OCI-LY3 (cell line): ENCODE data around the gene LEUTX.

Experiments
- H2AFZ ChIP-seq: fragments of 200-600, 300-600 bp; shearing (Covaris generic); 2 replicates; pipeline ENCODE4 v1.6.0; 2014; ENCODE audit warnings: antibody characterized with exemption, low read depth, low read length
- H3K27ac ChIP-seq: fragments of 200-600, 300-600 bp; sonication (generic); 2 replicates; pipeline ENCODE4 v1.5.1; 2014; ENCODE audit warnings: mild to moderate bottlenecking, low read length, moderate library complexity, mixed read lengths
- H3K27me3 ChIP-seq: fragments of 200-600, 300-600 bp; sonication (generic); 2 replicates; pipeline ENCODE4 v1.6.1; 2014; ENCODE audit warnings: low read depth, low read length, mixed read lengths
- H3K36me3 ChIP-seq: fragments of 200-600, 300-600 bp; sonication (generic); replicated peaks from 2 replicates; pipeline ENCODE3; 2014; ENCODE audit warnings: low read depth, low read length, mixed read lengths
- H3K4me1 ChIP-seq: fragments of 300-600, 200-600 bp; sonication (generic); 2 replicates; pipeline ENCODE4 v1.6.1; 2014; ENCODE audit warnings: low read length, mixed read lengths
- H3K4me2 ChIP-seq: fragments of 200-600, 300-600 bp; sonication (generic); 2 replicates; pipeline ENCODE4 v1.6.1; 2014; ENCODE audit warnings: low read length, mixed read lengths
- H3K4me3 ChIP-seq: fragments of 300-600, 200-600 bp; sonication (generic); 2 replicates; pipeline ENCODE4 v1.5.1; 2014; ENCODE audit warnings: antibody characterized with exemption, mild to moderate bottlenecking, low read length, moderate library complexity
- H3K79me2 ChIP-seq: fragments of 300-600, 200-600 bp; shearing (Covaris generic); 2 replicates; pipeline ENCODE4 v1.6.1; 2014; ENCODE audit warnings: mild to moderate bottlenecking, low read length, mixed read lengths
- H3K9ac ChIP-seq: fragments of 300-600, 200-600 bp; shearing (Covaris generic); 2 replicates; pipeline ENCODE4 v1.6.0; 2014; ENCODE audit warnings: mild to moderate bottlenecking, low read length, moderate library complexity
- H3K9me3 ChIP-seq: fragments of 200-600, 300-600 bp; shearing (Covaris generic); 2 replicates; pipeline ENCODE4 v1.6.1; 2014; ENCODE audit warnings: low read length, mixed read lengths; ENCODE audit not compliant: insufficient read depth
- H4K20me1 ChIP-seq: fragments of 200-600, 300-600 bp; sonication (generic); 2 replicates; pipeline ENCODE4 v1.6.1; 2016; ENCODE audit warnings: low read length, mixed read lengths; ENCODE audit not compliant: insufficient read depth
- EZH2phosphoT487 ChIP-seq: fragments of 200-600 bp; shearing (Covaris generic); IDR thresholded peaks from 2 replicates; pipeline ENCODE4 v1.6.1; 2018; ENCODE audit warnings: antibody characterized with exemption, mixed run types, low read depth
- TF ChIP-seq, protein P1 (sequence below): fragments of 200-600, 300-600 bp; sonication (generic); IDR thresholded peaks from 2 replicates; pipeline ENCODE4 v1.5.1; 2014; ENCODE audit warnings: antibody characterized with exemption, low read length, low read depth

The LEUTX gene

DNA sequence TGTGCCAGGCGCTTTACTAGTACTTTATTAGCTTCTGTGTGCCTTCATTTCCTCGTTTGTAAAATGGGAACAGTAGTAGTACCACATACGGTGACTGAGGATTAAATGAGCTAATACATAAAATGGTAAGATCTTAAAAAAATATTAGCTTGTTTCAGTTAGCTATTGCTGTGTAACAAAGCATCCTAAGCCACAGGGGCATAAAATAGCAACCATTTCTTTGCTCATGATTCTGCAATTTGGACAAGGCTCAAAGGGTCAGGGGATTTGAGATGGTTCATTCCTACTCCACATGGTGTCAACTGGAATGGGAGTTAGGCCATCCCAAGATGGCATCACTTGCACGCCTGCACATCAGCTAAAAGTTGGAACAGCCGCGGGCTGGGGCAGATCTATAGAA lies 42.0 kb downstream of the LEUTX start:
- H3K79me2 ChIP-seq = no peaks in the 10 kb centered on the region
- H3K9ac ChIP-seq = no peak overlapping the region
- no peak overlapping the region for H3K27ac ChIP-seq
- no peaks in the 10 kb centered on the region for H4K20me1 ChIP-seq
- H3K36me3 ChIP-seq = peaks cover 39% of the 10 kb centered on the region
- H3K9me3 ChIP-seq = no peaks in the 10 kb centered on the region
- no peak overlapping the region for H3K4me3 ChIP-seq
- H3K27me3 ChIP-seq = no peaks in the 10 kb centered on the region
- H3K4me2 ChIP-seq = no peak overlapping the region
- H2AFZ ChIP-seq = no peak overlapping the region
- peaks cover 10% of the 10 kb centered on the region for H3K4me1 ChIP-seq
- no peak for TF ChIP-seq EZH2phosphoT487
- TF ChIP-seq, protein P1, sequence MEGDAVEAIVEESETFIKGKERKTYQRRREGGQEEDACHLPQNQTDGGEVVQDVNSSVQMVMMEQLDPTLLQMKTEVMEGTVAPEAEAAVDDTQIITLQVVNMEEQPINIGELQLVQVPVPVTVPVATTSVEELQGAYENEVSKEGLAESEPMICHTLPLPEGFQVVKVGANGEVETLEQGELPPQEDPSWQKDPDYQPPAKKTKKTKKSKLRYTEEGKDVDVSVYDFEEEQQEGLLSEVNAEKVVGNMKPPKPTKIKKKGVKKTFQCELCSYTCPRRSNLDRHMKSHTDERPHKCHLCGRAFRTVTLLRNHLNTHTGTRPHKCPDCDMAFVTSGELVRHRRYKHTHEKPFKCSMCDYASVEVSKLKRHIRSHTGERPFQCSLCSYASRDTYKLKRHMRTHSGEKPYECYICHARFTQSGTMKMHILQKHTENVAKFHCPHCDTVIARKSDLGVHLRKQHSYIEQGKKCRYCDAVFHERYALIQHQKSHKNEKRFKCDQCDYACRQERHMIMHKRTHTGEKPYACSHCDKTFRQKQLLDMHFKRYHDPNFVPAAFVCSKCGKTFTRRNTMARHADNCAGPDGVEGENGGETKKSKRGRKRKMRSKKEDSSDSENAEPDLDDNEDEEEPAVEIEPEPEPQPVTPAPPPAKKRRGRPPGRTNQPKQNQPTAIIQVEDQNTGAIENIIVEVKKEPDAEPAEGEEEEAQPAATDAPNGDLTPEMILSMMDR = no peak

DNA sequence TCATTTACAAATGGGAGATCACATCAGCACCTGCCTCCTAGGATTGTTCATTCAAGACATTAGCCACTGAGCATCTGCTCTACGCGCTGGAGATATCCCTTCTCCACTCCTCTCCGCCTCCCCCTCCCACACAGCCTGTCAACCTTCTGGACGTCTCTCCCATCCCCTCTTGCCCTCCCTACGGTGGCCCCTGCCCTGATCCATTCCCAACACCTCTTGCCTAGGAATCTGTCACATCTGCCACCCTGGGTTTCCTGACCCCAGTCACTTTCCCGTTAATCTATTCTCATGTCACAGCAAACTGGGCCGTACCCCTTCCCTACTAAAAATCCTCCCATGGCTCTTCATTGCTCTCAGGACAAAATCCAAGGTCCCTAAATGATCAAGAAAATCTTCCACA lies 45.0 kb downstream of the LEUTX start:
- H3K27me3 ChIP-seq = no peaks in the 10 kb centered on the region
- H3K36me3 ChIP-seq = peaks cover 44% of the 10 kb centered on the region
- H3K9me3 ChIP-seq = no peaks in the 10 kb centered on the region
- no peaks in the 10 kb centered on the region for H3K79me2 ChIP-seq
- TF ChIP-seq, protein P1 = no peak
- no peak for TF ChIP-seq EZH2phosphoT487
- H3K4me1 ChIP-seq = peaks cover 6% of the 10 kb centered on the region
- no peak overlapping the region for H2AFZ ChIP-seq
- no peaks in the 10 kb centered on the region for H4K20me1 ChIP-seq
- no peak overlapping the region for H3K4me2 ChIP-seq
- H3K4me3 ChIP-seq = no peak overlapping the region
- no peak overlapping the region for H3K9ac ChIP-seq
- H3K27ac ChIP-seq = no peak overlapping the region

DNA sequence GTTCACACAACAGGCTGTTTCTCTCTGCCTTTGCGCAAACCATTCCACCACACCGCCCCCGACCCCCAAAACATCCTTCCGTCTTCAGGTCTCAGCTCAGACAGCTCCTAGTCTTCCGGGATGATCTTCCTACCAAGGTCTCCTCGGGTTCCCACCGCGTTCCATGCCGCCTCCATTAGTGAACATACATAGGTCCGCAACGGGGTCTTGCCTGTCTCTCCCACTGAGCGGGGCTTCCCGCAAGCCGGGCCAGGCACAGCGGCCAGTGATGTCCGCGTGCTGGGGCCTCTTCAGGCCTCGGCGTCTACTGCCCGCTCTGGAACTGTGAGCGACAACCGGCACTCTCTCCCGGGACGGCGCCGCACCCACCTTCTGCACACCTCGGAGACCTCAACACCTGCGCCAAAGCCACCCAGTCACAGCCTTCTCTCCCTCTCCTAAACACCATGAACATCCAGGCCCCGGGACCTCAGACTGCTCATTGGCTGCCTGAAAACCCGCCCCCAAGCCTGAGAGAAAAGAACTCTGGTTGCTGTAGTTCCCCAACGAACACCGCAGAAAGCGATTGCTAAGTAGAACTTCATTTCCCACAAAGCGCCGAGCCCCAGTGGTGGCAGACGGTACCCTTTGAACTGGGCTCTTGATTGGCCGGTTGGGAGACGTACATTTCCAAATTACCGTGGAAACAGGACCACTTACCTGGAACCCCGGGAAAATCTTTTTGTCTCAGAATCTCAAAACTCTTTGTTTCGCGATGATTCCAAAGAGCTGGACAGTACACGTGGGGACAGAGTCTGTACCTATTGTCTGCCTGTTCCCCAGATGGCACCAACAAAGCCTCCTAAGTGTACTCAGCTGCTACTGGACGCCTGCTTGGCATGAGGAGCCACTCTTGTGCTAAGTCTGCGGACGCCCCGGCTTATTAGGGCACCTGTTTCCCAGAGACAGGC lies 45.8 kb downstream of the LEUTX start:
- Histone ChIP-seq H3K36me3 (peaks cover 49% of the 10 kb centered on the region), H3K4me3 (no peak overlapping the region), H3K27ac (no peak overlapping the region), H4K20me1 (no peaks in the 10 kb centered on the region), H3K9me3 (no peaks in the 10 kb centered on the region), H3K9ac (no peak overlapping the region), H3K4me1 (no peaks in the 10 kb centered on the region), H2AFZ (no peak overlapping the region), H3K79me2 (no peaks in the 10 kb centered on the region), H3K27me3 (no peaks in the 10 kb centered on the region), H3K4me2 (no peak overlapping the region)
- TF ChIP-seq, protein P1 = no peak
- TF ChIP-seq EZH2phosphoT487 = no peak

DNA sequence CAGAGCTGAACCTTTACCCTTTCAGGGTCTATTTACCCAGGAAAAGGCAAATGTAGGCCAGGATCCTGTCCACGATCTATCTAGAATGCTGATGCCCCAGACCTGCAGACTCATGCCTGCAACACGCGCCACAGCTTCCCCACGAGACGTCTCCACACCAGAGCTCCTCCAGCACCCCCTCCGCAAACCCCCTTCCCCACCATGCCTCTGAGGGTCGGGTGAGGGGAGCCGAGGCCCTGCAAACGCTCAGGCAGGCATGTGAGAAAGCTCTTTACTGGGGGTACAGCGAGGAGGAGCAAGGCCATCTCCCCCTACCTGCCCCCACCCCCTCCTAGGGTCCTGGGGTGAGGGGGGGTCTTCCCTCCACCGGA lies 46.4 kb downstream of the LEUTX start:
- Histone ChIP-seq H3K27ac (no peak overlapping the region), H3K9ac (no peak overlapping the region), H2AFZ (no peak overlapping the region)

More for the DNA sequence above, 46.4 kb downstream of the LEUTX start:
- Histone ChIP-seq H3K79me2 (no peaks in the 10 kb centered on the region), H3K4me3 (no peak overlapping the region), H3K27me3 (no peaks in the 10 kb centered on the region), H3K9me3 (no peaks in the 10 kb centered on the region), H3K4me1 (no peaks in the 10 kb centered on the region), H3K4me2 (no peak overlapping the region), H3K36me3 (peaks cover 53% of the 10 kb centered on the region), H4K20me1 (no peaks in the 10 kb centered on the region)
- TF ChIP-seq, protein P1 = no peak
- no peak for TF ChIP-seq EZH2phosphoT487
